ENCODE results near the gene SNPH. TPM values are rescaled to one million over a fixed set of nuclear protein-coding genes. Genes with fewer than 3 reads are reported as not detected.

The SNPH gene
- total and polyA plus RNA-seq, 2 of the 4 experiments (the other 2 are of a cell fraction), result 3.1 to 4.5 TPM

DNA sequence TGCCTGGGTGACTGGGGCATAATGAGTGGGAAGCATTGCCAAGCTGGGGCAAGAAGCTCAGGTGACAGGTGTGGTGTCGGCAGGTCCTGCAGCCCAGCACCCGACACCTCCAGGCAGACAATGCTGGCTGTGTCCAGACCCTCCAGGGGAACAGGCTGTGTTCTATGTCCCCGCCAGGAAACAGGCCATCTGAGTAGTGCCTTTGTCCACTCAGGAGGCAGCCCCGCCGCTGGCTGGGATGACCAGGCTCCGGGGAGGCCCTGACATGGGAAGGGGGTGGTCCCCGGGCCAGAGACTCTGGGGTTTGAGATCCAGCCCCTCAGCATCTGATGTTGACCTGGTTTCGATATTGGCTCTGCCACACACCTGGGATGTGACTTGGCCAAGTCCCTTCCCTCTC, 28.4 kb downstream of the SNPH start:
- 83% methylated on average over 2 of the region's 8 CpGs; no CpG with 5 or more reads in 1 of the 2 experiments for WGBS, 2 experiments (ENCODE audit: extremely low coverage in 2 of 2, insufficient read length in 1 of 2)
- peaks cover 35% of the 10 kb centered on the region for H3K9me1 ChIP-seq (ENCODE audit: insufficient read depth, low read length)
- H3K4ac ChIP-seq (ENCODE audit: low read depth, low read length), result no peak overlapping the region
- no peak overlapping the region for H3K9ac ChIP-seq (ENCODE audit: low read depth, low read length)
- H4K8ac ChIP-seq (ENCODE audit: low read depth in 2 of 2, low read length in 2 of 2), result no peak overlapping the region
- no peak overlapping the region for H3K4me3 ChIP-seq (ENCODE audit: insufficient read depth, low read depth, low read length)
- H2AFZ ChIP-seq (replicated peaks; ENCODE audit: low read length, poor library complexity), result no peak overlapping the region
- no peak for TF ChIP-seq BHLHE40 (IDR thresholded peaks at IDR 0.05; ENCODE audit: low read depth, low read length)
- no peak for TF ChIP-seq CHD1 (IDR thresholded peaks at IDR 0.05; ENCODE audit: low read depth, low read length)
- TF ChIP-seq MXI1 (IDR thresholded peaks at IDR 0.05; ENCODE audit: borderline replicate concordance, low read depth, low read length), result no peak
- TF ChIP-seq NFE2L2 (IDR thresholded peaks at IDR 0.05; ENCODE audit: low read depth, low read length), result no peak
- no peak for TF ChIP-seq CEBPB (IDR thresholded peaks at IDR 0.05; ENCODE audit: low read depth, low read length)
- TF ChIP-seq POLR2A (IDR thresholded peaks at IDR 0.05; ENCODE audit: low read depth, low read length), result no peak
- TF ChIP-seq, protein P1, sequence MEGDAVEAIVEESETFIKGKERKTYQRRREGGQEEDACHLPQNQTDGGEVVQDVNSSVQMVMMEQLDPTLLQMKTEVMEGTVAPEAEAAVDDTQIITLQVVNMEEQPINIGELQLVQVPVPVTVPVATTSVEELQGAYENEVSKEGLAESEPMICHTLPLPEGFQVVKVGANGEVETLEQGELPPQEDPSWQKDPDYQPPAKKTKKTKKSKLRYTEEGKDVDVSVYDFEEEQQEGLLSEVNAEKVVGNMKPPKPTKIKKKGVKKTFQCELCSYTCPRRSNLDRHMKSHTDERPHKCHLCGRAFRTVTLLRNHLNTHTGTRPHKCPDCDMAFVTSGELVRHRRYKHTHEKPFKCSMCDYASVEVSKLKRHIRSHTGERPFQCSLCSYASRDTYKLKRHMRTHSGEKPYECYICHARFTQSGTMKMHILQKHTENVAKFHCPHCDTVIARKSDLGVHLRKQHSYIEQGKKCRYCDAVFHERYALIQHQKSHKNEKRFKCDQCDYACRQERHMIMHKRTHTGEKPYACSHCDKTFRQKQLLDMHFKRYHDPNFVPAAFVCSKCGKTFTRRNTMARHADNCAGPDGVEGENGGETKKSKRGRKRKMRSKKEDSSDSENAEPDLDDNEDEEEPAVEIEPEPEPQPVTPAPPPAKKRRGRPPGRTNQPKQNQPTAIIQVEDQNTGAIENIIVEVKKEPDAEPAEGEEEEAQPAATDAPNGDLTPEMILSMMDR (conservative IDR thresholded peaks at IDR 0.05; ENCODE audit: low read depth, low read length), result no peak
- TF ChIP-seq MAZ (IDR thresholded peaks at IDR 0.05; ENCODE audit: borderline replicate concordance, low read depth, low read length), result no peak
- TF ChIP-seq RAD21 (IDR thresholded peaks at IDR 0.05; ENCODE audit: low read length), result no peak
- no peak for TF ChIP-seq SMC3 (IDR thresholded peaks at IDR 0.05; ENCODE audit: low read depth, low read length)
- TF ChIP-seq, protein P2, sequence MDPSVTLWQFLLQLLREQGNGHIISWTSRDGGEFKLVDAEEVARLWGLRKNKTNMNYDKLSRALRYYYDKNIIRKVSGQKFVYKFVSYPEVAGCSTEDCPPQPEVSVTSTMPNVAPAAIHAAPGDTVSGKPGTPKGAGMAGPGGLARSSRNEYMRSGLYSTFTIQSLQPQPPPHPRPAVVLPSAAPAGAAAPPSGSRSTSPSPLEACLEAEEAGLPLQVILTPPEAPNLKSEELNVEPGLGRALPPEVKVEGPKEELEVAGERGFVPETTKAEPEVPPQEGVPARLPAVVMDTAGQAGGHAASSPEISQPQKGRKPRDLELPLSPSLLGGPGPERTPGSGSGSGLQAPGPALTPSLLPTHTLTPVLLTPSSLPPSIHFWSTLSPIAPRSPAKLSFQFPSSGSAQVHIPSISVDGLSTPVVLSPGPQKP (IDR thresholded peaks at IDR 0.05; ENCODE audit: borderline replicate concordance, low read depth, low read length), result no peak
- no peak for TF ChIP-seq RFX5 (IDR thresholded peaks at IDR 0.05; ENCODE audit: low read depth, low read length)
- H3K4me2 ChIP-seq (ENCODE audit: low read depth, low read length), result no peak overlapping the region
- no peak overlapping the region for H3K27ac ChIP-seq (ENCODE audit: insufficient read depth, low read length)
- in situ Hi-C loops (cut with MboI; ENCODE audit: low sequenced_read_pairs), result no loop called here
- H3K23ac ChIP-seq (ENCODE audit: low read depth, low read length), result no peak overlapping the region
- H2BK15ac ChIP-seq (ENCODE audit: low read depth, low read length), result no peak overlapping the region
- BruUV-seq (replicated peaks), result no TSS peak
- H3K79me1 ChIP-seq (ENCODE audit: low read depth in 1 of 2, low read length in 2 of 2), result peaks cover 5 to 22% of the 10 kb centered on the region in 2 experiments; a peak in 3 of 4 replicates
- H3K56ac ChIP-seq (ENCODE audit: extremely low read depth, insufficient read depth, low read length), result no peak overlapping the region
- H3K4me1 ChIP-seq (ENCODE audit: control insufficient read depth, insufficient read depth, low read length), result no peaks in the 10 kb centered on the region; the same call in 1 of the 2 replicates
- no peaks in the 10 kb centered on the region; the same call in 1 of the 2 replicates for H3K36me3 ChIP-seq (ENCODE audit: control insufficient read depth, insufficient read depth, low read length)
- DNase-seq (no peak), ATAC-seq (ENCODE audit: low read depth) (no peak)
- no peak overlapping the region for H4K5ac ChIP-seq (ENCODE audit: low read depth, low read length)
- intact Hi-C loops (cut with micrococcal nuclease), result no loop called here
- H3K9me3 ChIP-seq (ENCODE audit: control insufficient read depth, insufficient read depth, low read length), result no peaks in the 10 kb centered on the region
- H3K18ac ChIP-seq (ENCODE audit: low read depth, low read length), result no peak overlapping the region
- no peak overlapping the region for H2BK20ac ChIP-seq (ENCODE audit: low read depth, low read length)
- H3K27me3 ChIP-seq (ENCODE audit: control insufficient read depth, insufficient read depth, low read length), result no peaks in the 10 kb centered on the region
- H4K20me1 ChIP-seq (ENCODE audit: insufficient read depth, low read length), result peaks cover 27% of the 10 kb centered on the region
- H3K14ac ChIP-seq (replicated peaks; ENCODE audit: low read depth, low read length), result no peak overlapping the region
- H2AK5ac ChIP-seq (ENCODE audit: low read depth, low read length), result no peak overlapping the region
- ChIA-PET CTCF (no interaction called here), POLR2A (ENCODE audit: unreplicated experiment) (no interaction called here)
- no peak overlapping the region for H2BK5ac ChIP-seq (ENCODE audit: low read depth, low read length, poor library complexity, severe bottlenecking)
- H4K91ac ChIP-seq (ENCODE audit: insufficient read depth, low read depth, low read length), result no peak overlapping the region
- H2BK120ac ChIP-seq (ENCODE audit: low read depth, low read length), result no peak overlapping the region
- dilution Hi-C loops (cut with HindIII; ENCODE audit: low sequenced_read_pairs, unreplicated experiment), result no loop called here
- no peak overlapping the region for H2AK9ac ChIP-seq (replicated peaks; ENCODE audit: low read depth, low read length, poor library complexity)

Measured in IMR-90 (cell line).